DOHH2 (cell line): ENCODE results near the gene ST7.

Experiments
- EZH2phosphoT487 ChIP-seq: fragments of 200-600 bp; sonication (generic); IDR thresholded peaks from 2 replicates; pipeline ENCODE4 v1.6.1; 2017; ENCODE audit warnings: borderline replicate concordance, mild to moderate bottlenecking, antibody characterized with exemption, low read length, moderate library complexity, mixed read lengths
- TF ChIP-seq, protein P1 (sequence below): fragments of 200-600 bp; sonication (generic); IDR thresholded peaks from one replicate; pipeline ENCODE4 v1.5.1; 2014; ENCODE audit warnings: antibody characterized with exemption, mild to moderate bottlenecking, low read depth, low read length; ENCODE audit not compliant: poor library complexity, severe bottlenecking

- TF ChIP-seq, protein P1, sequence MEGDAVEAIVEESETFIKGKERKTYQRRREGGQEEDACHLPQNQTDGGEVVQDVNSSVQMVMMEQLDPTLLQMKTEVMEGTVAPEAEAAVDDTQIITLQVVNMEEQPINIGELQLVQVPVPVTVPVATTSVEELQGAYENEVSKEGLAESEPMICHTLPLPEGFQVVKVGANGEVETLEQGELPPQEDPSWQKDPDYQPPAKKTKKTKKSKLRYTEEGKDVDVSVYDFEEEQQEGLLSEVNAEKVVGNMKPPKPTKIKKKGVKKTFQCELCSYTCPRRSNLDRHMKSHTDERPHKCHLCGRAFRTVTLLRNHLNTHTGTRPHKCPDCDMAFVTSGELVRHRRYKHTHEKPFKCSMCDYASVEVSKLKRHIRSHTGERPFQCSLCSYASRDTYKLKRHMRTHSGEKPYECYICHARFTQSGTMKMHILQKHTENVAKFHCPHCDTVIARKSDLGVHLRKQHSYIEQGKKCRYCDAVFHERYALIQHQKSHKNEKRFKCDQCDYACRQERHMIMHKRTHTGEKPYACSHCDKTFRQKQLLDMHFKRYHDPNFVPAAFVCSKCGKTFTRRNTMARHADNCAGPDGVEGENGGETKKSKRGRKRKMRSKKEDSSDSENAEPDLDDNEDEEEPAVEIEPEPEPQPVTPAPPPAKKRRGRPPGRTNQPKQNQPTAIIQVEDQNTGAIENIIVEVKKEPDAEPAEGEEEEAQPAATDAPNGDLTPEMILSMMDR: no peak
- no peak for TF ChIP-seq EZH2phosphoT487
Observed at GRCh38 chr7:117216010-117216409, 262.7 kb downstream of the ST7 start.
